Kidney epithelial cell (primary cell): Measurements from ENCODE around the gene EPB41L4B. TPM values are rescaled to one million over a fixed set of nuclear protein-coding genes. Genes with fewer than 3 reads are reported as not detected.

ENCODE experiments used
- DNase-seq: peaks from one replicate; pipeline ENCODE4 v3.0.0-alpha.2; 2010; ENCODE audit warnings: low read depth
- H3K27me3 ChIP-seq: 2 replicates; pipeline ENCODE4 v1.6.0; 2011; ENCODE audit warnings: low read length; ENCODE audit not compliant: control insufficient read depth, insufficient read depth
- H3K36me3 ChIP-seq: 2 replicates; pipeline ENCODE4 v1.5.1; 2011; ENCODE audit warnings: low read length; ENCODE audit not compliant: control insufficient read depth, insufficient read depth
- H3K4me3 ChIP-seq: 2 replicates; pipeline ENCODE4 v1.5.1; 2011; ENCODE audit warnings: low read depth, mild to moderate bottlenecking, control low read depth, low read length
- CTCF ChIP-seq: IDR thresholded peaks from 2 replicates; pipeline ENCODE4 v1.5.1; 2011; ENCODE audit warnings: mild to moderate bottlenecking, moderate library complexity, low read length, control low read depth, inconsistent platforms; ENCODE audit not compliant: insufficient read depth, poor library complexity, severe bottlenecking
- total RNA-seq: library from RNA; depleted of rRNA; stranded (reverse); fragments of >200 nt; gene quantifications from 2 replicates; pipeline ENCODE4 v1.2.3, GENCODE V29; 2015

The EPB41L4B gene
- total RNA-seq, 1 donor from 2014 or later = 11.0 TPM

- H3K4me3 ChIP-seq = no peak overlapping the region
- no peak for TF ChIP-seq CTCF
- no peaks in the 10 kb centered on the region for H3K36me3 ChIP-seq
- DNase-seq = no peak
- H3K27me3 ChIP-seq = no peaks in the 10 kb centered on the region
Measured at GRCh38 chr9:109307380-109308240, 13.2 kb downstream of the EPB41L4B start.

- no peak for DNase-seq
- Histone ChIP-seq H3K27me3 (no peaks in the 10 kb centered on the region), H3K4me3 (no peak overlapping the region), H3K36me3 (no peaks in the 10 kb centered on the region)
- no peak for TF ChIP-seq CTCF
Measured at GRCh38 chr9:109305801-109306200, 15.1 kb downstream of the EPB41L4B start.

- no peak overlapping the region for H3K4me3 ChIP-seq
- DNase-seq = no peak
- no peak for TF ChIP-seq CTCF
- H3K36me3 ChIP-seq = no peaks in the 10 kb centered on the region
- no peaks in the 10 kb centered on the region for H3K27me3 ChIP-seq
Measured at GRCh38 chr9:109304347-109304746, 16.5 kb downstream of the EPB41L4B start.

DNA sequence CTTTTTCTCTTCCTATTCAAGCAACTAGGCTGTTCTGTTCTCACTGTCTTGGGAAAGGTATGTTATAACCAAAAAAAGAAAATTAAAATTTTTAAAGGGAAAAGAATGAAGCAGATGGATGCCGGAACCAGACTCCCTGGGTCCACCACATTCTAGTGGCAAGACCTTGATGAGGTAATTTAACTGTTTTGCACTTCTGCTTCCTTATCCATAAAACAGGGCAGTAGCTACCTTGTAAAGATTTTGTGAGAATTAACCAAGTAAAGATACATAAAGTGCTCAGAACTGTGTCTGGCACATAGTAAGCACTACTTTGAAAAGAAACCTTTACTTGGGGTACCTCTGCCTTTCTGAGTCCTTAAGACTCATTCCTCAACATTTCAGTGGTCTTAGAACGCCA is 17.0 kb downstream of the EPB41L4B start:
- no peak for DNase-seq
- no peak for TF ChIP-seq CTCF
- Histone ChIP-seq H3K36me3 (no peaks in the 10 kb centered on the region), H3K27me3 (no peaks in the 10 kb centered on the region), H3K4me3 (no peak overlapping the region)

DNA sequence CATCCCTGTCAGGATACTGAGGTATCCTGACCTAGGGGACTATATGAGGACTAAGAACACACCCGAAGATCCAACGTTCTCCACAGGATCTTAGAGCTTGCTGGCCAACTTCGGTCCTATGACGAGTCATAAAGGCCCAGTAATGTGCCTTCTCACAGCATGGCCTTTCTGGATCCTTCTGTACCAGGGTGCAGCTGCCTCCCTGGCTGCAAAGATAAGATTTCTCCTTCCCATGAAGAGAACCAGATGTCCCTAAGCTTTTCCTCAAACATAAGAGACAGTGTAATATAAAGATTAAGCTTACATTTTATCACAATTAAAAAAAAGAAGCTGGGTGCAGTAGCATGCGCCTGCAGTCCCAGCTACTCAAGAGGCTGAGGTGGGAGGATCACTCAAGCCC is 18.3 kb downstream of the EPB41L4B start:
- no peak for TF ChIP-seq CTCF
- no peaks in the 10 kb centered on the region for H3K27me3 ChIP-seq
- DNase-seq = no peak
- H3K4me3 ChIP-seq = no peak overlapping the region
- no peaks in the 10 kb centered on the region for H3K36me3 ChIP-seq

DNA sequence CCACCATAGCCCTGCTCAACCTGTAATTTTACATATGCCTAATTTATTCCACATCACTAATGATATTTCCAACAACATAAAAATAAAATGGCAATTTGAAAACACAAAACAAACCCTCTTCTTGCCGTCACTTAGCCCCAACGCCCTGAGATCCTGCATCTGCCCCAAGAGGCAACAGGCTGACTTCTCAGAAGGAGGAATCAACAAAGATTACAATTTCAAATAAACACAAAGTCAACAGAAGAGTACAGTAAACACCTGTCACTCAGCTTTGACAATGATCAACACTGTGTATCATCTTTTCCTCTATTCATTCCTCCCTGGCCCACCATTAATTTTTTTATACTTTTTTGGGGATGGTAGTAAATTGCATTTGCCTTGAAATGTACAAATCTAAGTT is 19.8 kb downstream of the EPB41L4B start:
- Histone ChIP-seq H3K4me3 (no peak overlapping the region), H3K36me3 (no peaks in the 10 kb centered on the region), H3K27me3 (no peaks in the 10 kb centered on the region)
- no peak for DNase-seq
- no peak for TF ChIP-seq CTCF
